Activated CD4-positive, alpha-beta memory T cell treated with anti-CD3 and anti-CD28 coated beads for 36 hours (primary cell): Measurements from ENCODE around the gene BABAM2. TPM values are rescaled to one million over a fixed set of nuclear protein-coding genes. Genes with fewer than 3 reads are reported as not detected.

ENCODE experiments used
- CTCF ChIA-PET: fragments of 350-600 bp; sonication (Branson Sonifier 250); formaldehyde crosslinking; loops from one replicate; lab custom pipeline; 2021; ENCODE audit warnings: antibody characterized with exemption, inconsistent platforms; lab: Charles Lee
- POLR2A ChIA-PET: fragments of 350-600 bp; sonication (Branson Sonifier 250); formaldehyde crosslinking; loops from one replicate; lab custom pipeline; 2021; ENCODE audit warnings: antibody characterized with exemption; lab: Charles Lee
- DNase-seq: peaks from one replicate; pipeline ENCODE4 v3.0.0-alpha.2; 2020
- H3K27ac Mint-ChIP-seq: one replicate; pipeline ENCODE4 v1.8.0; 2021; ENCODE audit warnings: mixed read lengths
- H3K27me3 Mint-ChIP-seq: one replicate; pipeline ENCODE4 v1.8.0; 2021; ENCODE audit warnings: mixed read lengths
- H3K36me3 Mint-ChIP-seq: one replicate; pipeline ENCODE4 v1.8.0; 2021; ENCODE audit warnings: mixed read lengths
- H3K4me1 Mint-ChIP-seq: one replicate; pipeline ENCODE4 v1.8.0; 2021; ENCODE audit warnings: low read depth, mixed read lengths
- H3K4me3 Mint-ChIP-seq: one replicate; pipeline ENCODE4 v1.8.0; 2021; ENCODE audit warnings: mild to moderate bottlenecking, mixed read lengths
- H3K9me3 Mint-ChIP-seq: one replicate; pipeline ENCODE4 v1.8.0; 2021; ENCODE audit warnings: mixed read lengths
- intact Hi-C: fragments of 100-400 bp; cut with micrococcal nuclease; formaldehyde crosslinking; loops from one replicate; pipeline ENCODE4 v1.15.1; 2023
- total RNA-seq, 2 experiments: library from RNA; stranded (reverse); gene quantifications; one replicate each; pipeline ENCODE4 v1.2.3, GENCODE V29; 2021

The BABAM2 gene
- total RNA-seq, 2 experiments from 2014 or later, result 72.3 to 76.6 TPM

- no peak for DNase-seq
- intact Hi-C loops, result loop anchor here (1.0 to 10.0 kb wide), 7 partner anchors 18 to 566 kb away; partner anchors contain the start of gene MRPL33
- peaks cover 15% of the 10 kb centered on the region for H3K36me3 Mint-ChIP-seq
- H3K4me1 Mint-ChIP-seq, result peaks cover 40% of the 10 kb centered on the region
- ChIA-PET POLR2A (interaction anchor here (1.2 kb wide), 1 partner anchor 19 kb away, joined by 3 read pairs; no protein-coding TSS in a partner anchor), CTCF (interaction anchor here (1.3 to 1.9 kb wide), 2 partner anchors 18 to 516 kb away, joined by 4 read pairs; no protein-coding TSS in a partner anchor)
- H3K27ac Mint-ChIP-seq, result no peak overlapping the region
- no peaks in the 10 kb centered on the region for H3K27me3 Mint-ChIP-seq
- no peaks in the 10 kb centered on the region for H3K9me3 Mint-ChIP-seq
- H3K4me3 Mint-ChIP-seq, result no peak overlapping the region
Observed at GRCh38 chr2:28270456-28271152, 380.1 kb downstream of the BABAM2 start.

- Mint-ChIP-seq H3K36me3 (peaks cover 15% of the 10 kb centered on the region), H3K27me3 (no peaks in the 10 kb centered on the region), H3K4me3 (no peak overlapping the region), H3K9me3 (no peaks in the 10 kb centered on the region), H3K27ac (peak overlapping the region; percentile 9), H3K4me1 (peaks cover 48% of the 10 kb centered on the region)
- CTCF ChIA-PET, result interaction anchor here (1.3 to 1.9 kb wide), 2 partner anchors 19 to 517 kb away, joined by 4 read pairs; no protein-coding TSS in a partner anchor
- intact Hi-C loops, result loop anchor here (1.0 to 10.0 kb wide), 7 partner anchors 19 to 567 kb away; partner anchors contain the start of gene MRPL33
- POLR2A ChIA-PET, result interaction anchor here (1.2 kb wide), 1 partner anchor 19 kb away, joined by 3 read pairs; no protein-coding TSS in a partner anchor
- no peak for DNase-seq
Observed at GRCh38 chr2:28271231-28271918, 380.8 kb downstream of the BABAM2 start.

GRCh38 chr2:28271919-28272250 lies 381.4 kb downstream of the BABAM2 start:
- H3K4me3 Mint-ChIP-seq, result no peak overlapping the region
- H3K36me3 Mint-ChIP-seq, result peaks cover 16% of the 10 kb centered on the region
- DNase-seq, result no peak
- POLR2A ChIA-PET, result no interaction called here
- no peaks in the 10 kb centered on the region for H3K27me3 Mint-ChIP-seq
- H3K4me1 Mint-ChIP-seq, result peaks cover 53% of the 10 kb centered on the region
- CTCF ChIA-PET, result interaction anchor here (1.3 to 1.9 kb wide), 2 partner anchors 20 to 518 kb away, joined by 4 read pairs; no protein-coding TSS in a partner anchor
- peak overlapping the region; percentile 2 for H3K27ac Mint-ChIP-seq
- H3K9me3 Mint-ChIP-seq, result no peaks in the 10 kb centered on the region
- intact Hi-C loops, result loop anchor here (1.0 to 10.0 kb wide), 7 partner anchors 20 to 567 kb away; partner anchors contain the start of gene MRPL33

GRCh38 chr2:28273751-28274150 lies 383.2 kb downstream of the BABAM2 start:
- Mint-ChIP-seq H3K27ac (no peak overlapping the region), H3K4me3 (no peak overlapping the region), H3K9me3 (no peaks in the 10 kb centered on the region), H3K36me3 (peaks cover 23% of the 10 kb centered on the region), H3K4me1 (peaks cover 56% of the 10 kb centered on the region), H3K27me3 (no peaks in the 10 kb centered on the region)
- ChIA-PET CTCF (interaction anchor here (1.0 to 1.4 kb wide), 2 partner anchors 123 to 570 kb away, joined by 3 read pairs; no protein-coding TSS in a partner anchor), POLR2A (interaction anchor here (0.6 to 1.2 kb wide), 4 partner anchors 10 to 119 kb away, joined by 3 read pairs; partner anchors contain the start of gene FOSL2)
- intact Hi-C loops, result loop anchor here (5.0 to 10.0 kb wide), 5 partner anchors 209 to 569 kb away; partner anchors contain the start of gene MRPL33
- peak; percentile 51 for DNase-seq

GRCh38 chr2:28274911-28275685 lies 384.6 kb downstream of the BABAM2 start:
- POLR2A ChIA-PET, result interaction anchor here (0.9 to 2.4 kb wide), 5 partner anchors 23 to 175 kb away, joined by 3 to 9 read pairs (median 4); no protein-coding TSS in a partner anchor
- CTCF ChIA-PET, result interaction anchor here (1.2 kb wide), 1 partner anchor 171 kb away, joined by 3 read pairs; no protein-coding TSS in a partner anchor
- Mint-ChIP-seq H3K27me3 (no peaks in the 10 kb centered on the region), H3K4me1 (peaks cover 56% of the 10 kb centered on the region), H3K9me3 (no peaks in the 10 kb centered on the region), H3K27ac (no peak overlapping the region), H3K36me3 (peaks cover 24% of the 10 kb centered on the region), H3K4me3 (no peak overlapping the region)
- DNase-seq, result peak; percentile 29
- intact Hi-C loops, result loop anchor here (5.0 to 10.0 kb wide), 5 partner anchors 210 to 570 kb away; partner anchors contain the start of gene MRPL33

GRCh38 chr2:28276076-28276618 lies 385.6 kb downstream of the BABAM2 start:
- Mint-ChIP-seq H3K36me3 (peaks cover 23% of the 10 kb centered on the region), H3K27me3 (no peaks in the 10 kb centered on the region), H3K9me3 (no peaks in the 10 kb centered on the region), H3K4me3 (no peak overlapping the region), H3K27ac (peak overlapping the region; percentile 59), H3K4me1 (peaks cover 48% of the 10 kb centered on the region)
- CTCF ChIA-PET, result interaction anchor here (0.7 to 1.2 kb wide), 3 partner anchors 24 to 553 kb away, joined by 3 to 4 read pairs (median 3); no protein-coding TSS in a partner anchor
- intact Hi-C loops, result loop anchor here (1.0 to 10.0 kb wide), 7 partner anchors 24 to 571 kb away; partner anchors contain the start of gene MRPL33
- POLR2A ChIA-PET, result interaction anchor here (0.9 to 2.4 kb wide), 4 partner anchors 24 to 174 kb away, joined by 4 to 9 read pairs (median 5); no protein-coding TSS in a partner anchor
- peak; percentile 50 for DNase-seq

- POLR2A ChIA-PET, result interaction anchor here (2.4 kb wide), 1 partner anchor 173 kb away, joined by 9 read pairs; no protein-coding TSS in a partner anchor
- intact Hi-C loops, result loop anchor here (1.0 to 10.0 kb wide), 7 partner anchors 25 to 572 kb away; partner anchors contain the start of gene MRPL33
- Mint-ChIP-seq H3K27me3 (no peaks in the 10 kb centered on the region), H3K4me1 (peaks cover 42% of the 10 kb centered on the region), H3K4me3 (no peak overlapping the region), H3K27ac (no peak overlapping the region), H3K9me3 (no peaks in the 10 kb centered on the region), H3K36me3 (peaks cover 20% of the 10 kb centered on the region)
- no peak for DNase-seq
- CTCF ChIA-PET, result interaction anchor here (0.7 to 1.6 kb wide), 3 partner anchors 24 to 554 kb away, joined by 3 to 4 read pairs (median 4); no protein-coding TSS in a partner anchor
Observed at GRCh38 chr2:28276807-28277206, 386.3 kb downstream of the BABAM2 start.

- CTCF ChIA-PET, result interaction anchor here (1.6 kb wide), 1 partner anchor 554 kb away, joined by 4 read pairs; no protein-coding TSS in a partner anchor
- peaks cover 15% of the 10 kb centered on the region for H3K36me3 Mint-ChIP-seq
- H3K4me1 Mint-ChIP-seq, result peaks cover 36% of the 10 kb centered on the region
- POLR2A ChIA-PET, result no interaction called here
- H3K4me3 Mint-ChIP-seq, result no peak overlapping the region
- no peaks in the 10 kb centered on the region for H3K9me3 Mint-ChIP-seq
- intact Hi-C loops, result loop anchor here (10.0 kb wide), 4 partner anchors 213 to 573 kb away; partner anchors contain the start of gene MRPL33
- H3K27ac Mint-ChIP-seq, result no peak overlapping the region
- no peak for DNase-seq
- no peaks in the 10 kb centered on the region for H3K27me3 Mint-ChIP-seq
Observed at GRCh38 chr2:28277466-28277865, 386.9 kb downstream of the BABAM2 start.

- H3K36me3 Mint-ChIP-seq, result peaks cover 11% of the 10 kb centered on the region
- H3K27me3 Mint-ChIP-seq, result no peaks in the 10 kb centered on the region
- no peak overlapping the region for H3K27ac Mint-ChIP-seq
- H3K4me1 Mint-ChIP-seq, result peaks cover 28% of the 10 kb centered on the region
- H3K4me3 Mint-ChIP-seq, result no peak overlapping the region
- POLR2A ChIA-PET, result no interaction called here
- intact Hi-C loops, result loop anchor here (10.0 kb wide), 4 partner anchors 215 to 575 kb away; partner anchors contain the start of gene MRPL33
- CTCF ChIA-PET, result no interaction called here
- no peak for DNase-seq
- no peaks in the 10 kb centered on the region for H3K9me3 Mint-ChIP-seq
Observed at GRCh38 chr2:28279371-28279770, 388.8 kb downstream of the BABAM2 start.

- Mint-ChIP-seq H3K9me3 (no peaks in the 10 kb centered on the region), H3K4me1 (peaks cover 16% of the 10 kb centered on the region), H3K36me3 (peaks cover 11% of the 10 kb centered on the region), H3K27ac (no peak overlapping the region), H3K4me3 (no peak overlapping the region), H3K27me3 (no peaks in the 10 kb centered on the region)
- ChIA-PET POLR2A (no interaction called here), CTCF (interaction anchor here (1.0 kb wide), 1 partner anchor 172 kb away, joined by 4 read pairs; no protein-coding TSS in a partner anchor)
- DNase-seq, result no peak
- intact Hi-C loops, result no loop called here
Observed at GRCh38 chr2:28280619-28281018, 390.1 kb downstream of the BABAM2 start.
